ENCODE data around the gene SLC51A.
"Not testable (repeated sequence)": the region's sequence is repeated elsewhere in the genome, so short reads cannot be mapped to it uniquely, and the experiment has no call there.

SLC51A gene

GRCh38 chr3:196179380-196180308, 36.7 kb upstream of the SLC51A start:
- Histone ChIP-seq H3K27ac (ENCODE audit: low read length) (no peak overlapping the region), H3K4me1 (ENCODE audit: control insufficient read depth, insufficient read depth, low read length) (peaks cover 2% of the 10 kb centered on the region; the same call in 1 of the 2 replicates), H3K9me3 (ENCODE audit: control insufficient read depth, insufficient read depth, low read length) (no peaks in the 10 kb centered on the region), H3K27me3 (ENCODE audit: control insufficient read depth, insufficient read depth, low read length) (no peaks in the 10 kb centered on the region), H3K36me3 (ENCODE audit: control insufficient read depth, insufficient read depth, low read length) (no peaks in the 10 kb centered on the region), H3K4me3 (ENCODE audit: low read length) (no peak overlapping the region)
- no CpG with 5 or more reads among the region's 24 CpGs for WGBS (ENCODE audit: insufficient coverage, insufficient read length)
- DNase-seq (ENCODE audit: low read depth, low spot score), result no peak

- Histone ChIP-seq H3K4me3 (ENCODE audit: low read length) (no peak overlapping the region), H3K4me1 (ENCODE audit: control insufficient read depth, insufficient read depth, low read length) (peaks cover 2% of the 10 kb centered on the region; the same call in 1 of the 2 replicates), H3K9me3 (ENCODE audit: control insufficient read depth, insufficient read depth, low read length) (no peaks in the 10 kb centered on the region), H3K36me3 (ENCODE audit: control insufficient read depth, insufficient read depth, low read length) (no peaks in the 10 kb centered on the region), H3K27ac (ENCODE audit: low read length) (no peak overlapping the region), H3K27me3 (ENCODE audit: control insufficient read depth, insufficient read depth, low read length) (no peaks in the 10 kb centered on the region)
- WGBS (ENCODE audit: insufficient coverage, insufficient read length), result no CpG with 5 or more reads among the region's 9 CpGs
- no peak for DNase-seq (ENCODE audit: low read depth, low spot score)
These were observed 36.0 kb upstream of the SLC51A start for GRCh38 chr3:196180346-196180745.

GRCh38 chr3:196181127-196181546, 35.2 kb upstream of the SLC51A start:
- Histone ChIP-seq H3K4me1 (ENCODE audit: control insufficient read depth, insufficient read depth, low read length) (peaks cover 2% of the 10 kb centered on the region; the same call in 1 of the 2 replicates), H3K36me3 (ENCODE audit: control insufficient read depth, insufficient read depth, low read length) (no peaks in the 10 kb centered on the region), H3K27me3 (ENCODE audit: control insufficient read depth, insufficient read depth, low read length) (no peaks in the 10 kb centered on the region), H3K9me3 (ENCODE audit: control insufficient read depth, insufficient read depth, low read length) (no peaks in the 10 kb centered on the region), H3K27ac (ENCODE audit: low read length) (no peak overlapping the region), H3K4me3 (ENCODE audit: low read length) (no peak overlapping the region)
- WGBS (ENCODE audit: insufficient coverage, insufficient read length), result no CpG with 5 or more reads among the region's 10 CpGs
- no peak for DNase-seq (ENCODE audit: low read depth, low spot score)

GRCh38 chr3:196184169-196184432, 32.2 kb upstream of the SLC51A start:
- not testable (repeated sequence) for H3K4me1 ChIP-seq (ENCODE audit: control insufficient read depth, insufficient read depth, low read length); H3K27me3 ChIP-seq (ENCODE audit: control insufficient read depth, insufficient read depth, low read length)
- WGBS (ENCODE audit: insufficient coverage, insufficient read length), result no CpG with 5 or more reads among the region's 4 CpGs

GRCh38 chr3:196184881-196185280, 31.5 kb upstream of the SLC51A start:
- no peaks in the 10 kb centered on the region for H3K27me3 ChIP-seq (ENCODE audit: control insufficient read depth, insufficient read depth, low read length)
- H3K36me3 ChIP-seq (ENCODE audit: control insufficient read depth, insufficient read depth, low read length), result no peaks in the 10 kb centered on the region
- peaks cover 1% of the 10 kb centered on the region; the same call in 1 of the 2 replicates for H3K4me1 ChIP-seq (ENCODE audit: control insufficient read depth, insufficient read depth, low read length)
- H3K27ac ChIP-seq (ENCODE audit: low read length), result no peak overlapping the region
- H3K4me3 ChIP-seq (ENCODE audit: low read length), result no peak overlapping the region
- no CpG with 5 or more reads among the region's 15 CpGs for WGBS (ENCODE audit: insufficient coverage, insufficient read length)
- no peaks in the 10 kb centered on the region for H3K9me3 ChIP-seq (ENCODE audit: control insufficient read depth, insufficient read depth, low read length)
- no peak for DNase-seq (ENCODE audit: low read depth, low spot score)

More at GRCh38 chr3:196184169-196184432, 32.2 kb upstream of the SLC51A start:
- not testable (repeated sequence) for H3K27ac ChIP-seq (ENCODE audit: low read length); H3K36me3 ChIP-seq (ENCODE audit: control insufficient read depth, insufficient read depth, low read length); H3K4me3 ChIP-seq (ENCODE audit: low read length); DNase-seq (ENCODE audit: low read depth, low spot score); H3K9me3 ChIP-seq (ENCODE audit: control insufficient read depth, insufficient read depth, low read length)

- WGBS (ENCODE audit: insufficient coverage, insufficient read length), result no CpG with 5 or more reads among the region's 31 CpGs
- no peak overlapping the region for H3K27ac ChIP-seq (ENCODE audit: low read length)
- H3K4me1 ChIP-seq (ENCODE audit: control insufficient read depth, insufficient read depth, low read length), result peaks cover 1% of the 10 kb centered on the region; the same call in 1 of the 2 replicates
- DNase-seq (ENCODE audit: low read depth, low spot score), result no peak
- H3K4me3 ChIP-seq (ENCODE audit: low read length), result no peak overlapping the region
- no peaks in the 10 kb centered on the region for H3K27me3 ChIP-seq (ENCODE audit: control insufficient read depth, insufficient read depth, low read length)
- H3K9me3 ChIP-seq (ENCODE audit: control insufficient read depth, insufficient read depth, low read length), result no peaks in the 10 kb centered on the region
- no peaks in the 10 kb centered on the region for H3K36me3 ChIP-seq (ENCODE audit: control insufficient read depth, insufficient read depth, low read length)
These were observed 29.4 kb upstream of the SLC51A start for GRCh38 chr3:196186651-196187573.

GRCh38 chr3:196189566-196190347, 26.6 kb upstream of the SLC51A start:
- no peak overlapping the region for H3K4me3 ChIP-seq (ENCODE audit: low read length)
- no peaks in the 10 kb centered on the region for H3K36me3 ChIP-seq (ENCODE audit: control insufficient read depth, insufficient read depth, low read length)
- no peaks in the 10 kb centered on the region for H3K27me3 ChIP-seq (ENCODE audit: control insufficient read depth, insufficient read depth, low read length)
- DNase-seq (ENCODE audit: low read depth, low spot score), result no peak
- H3K27ac ChIP-seq (ENCODE audit: low read length), result no peak overlapping the region
- H3K9me3 ChIP-seq (ENCODE audit: control insufficient read depth, insufficient read depth, low read length), result no peaks in the 10 kb centered on the region
- peaks cover 1% of the 10 kb centered on the region; the same call in 1 of the 2 replicates for H3K4me1 ChIP-seq (ENCODE audit: control insufficient read depth, insufficient read depth, low read length)
- whole genome bisulfite sequencing (ENCODE audit: insufficient coverage, insufficient read length), result no CpG with 5 or more reads among the region's 16 CpGs

- Histone ChIP-seq H3K27ac (ENCODE audit: low read length) (no peak overlapping the region), H3K4me3 (ENCODE audit: low read length) (no peak overlapping the region)
- WGBS (ENCODE audit: insufficient coverage, insufficient read length), result no CpG with 5 or more reads among the region's 11 CpGs
These were observed 24.3 kb upstream of the SLC51A start for GRCh38 chr3:196192036-196192523.

GRCh38 chr3:196192524-196193051, 23.7 kb upstream of the SLC51A start:
- no peak overlapping the region for H3K27ac ChIP-seq (ENCODE audit: low read length)

More at GRCh38 chr3:196192036-196192523, 24.3 kb upstream of the SLC51A start:
- no peaks in the 10 kb centered on the region for H3K9me3 ChIP-seq (ENCODE audit: control insufficient read depth, insufficient read depth, low read length)
- peaks cover 3% of the 10 kb centered on the region; the same call in 1 of the 2 replicates for H3K4me1 ChIP-seq (ENCODE audit: control insufficient read depth, insufficient read depth, low read length)
- H3K36me3 ChIP-seq (ENCODE audit: control insufficient read depth, insufficient read depth, low read length), result no peaks in the 10 kb centered on the region
- no peak for DNase-seq (ENCODE audit: low read depth, low spot score)
- H3K27me3 ChIP-seq (ENCODE audit: control insufficient read depth, insufficient read depth, low read length), result no peaks in the 10 kb centered on the region

More at GRCh38 chr3:196192524-196193051, 23.7 kb upstream of the SLC51A start:
- Histone ChIP-seq H3K9me3 (ENCODE audit: control insufficient read depth, insufficient read depth, low read length) (no peaks in the 10 kb centered on the region), H3K4me1 (ENCODE audit: control insufficient read depth, insufficient read depth, low read length) (peaks cover 3% of the 10 kb centered on the region; the same call in 1 of the 2 replicates), H3K27me3 (ENCODE audit: control insufficient read depth, insufficient read depth, low read length) (no peaks in the 10 kb centered on the region), H3K4me3 (ENCODE audit: low read length) (no peak overlapping the region), H3K36me3 (ENCODE audit: control insufficient read depth, insufficient read depth, low read length) (no peaks in the 10 kb centered on the region)
- DNase-seq (ENCODE audit: low read depth, low spot score), result no peak
- no CpG with 5 or more reads among the region's 14 CpGs for WGBS (ENCODE audit: insufficient coverage, insufficient read length)
